Mucosa of stomach (tissue), 1 donor: ENCODE results near the gene JMJD1C.
"Not testable (repeated sequence)": the region's sequence is repeated elsewhere in the genome, so short reads cannot be mapped to it uniquely, and the experiment has no call there.

Experiments
- H3K27me3 ChIP-seq: one replicate; pipeline ENCODE4 v1.7.0; 2013; ENCODE audit warnings: mild to moderate bottlenecking, low read length; ENCODE audit not compliant: control insufficient read depth, insufficient read depth
- H3K36me3 ChIP-seq: one replicate; pipeline ENCODE4 v1.7.0; 2013; ENCODE audit warnings: low read length; ENCODE audit not compliant: control insufficient read depth, insufficient read depth
- H3K4me1 ChIP-seq: one replicate; pipeline ENCODE4 v1.7.0; 2013; ENCODE audit warnings: mild to moderate bottlenecking, low read length; ENCODE audit not compliant: control insufficient read depth, insufficient read depth
- H3K4me3 ChIP-seq: one replicate; pipeline ENCODE4 v1.7.0; 2013; ENCODE audit warnings: low read length
- H3K9ac ChIP-seq: one replicate; pipeline ENCODE4 v1.7.0; 2013; ENCODE audit warnings: mild to moderate bottlenecking, low read length, moderate library complexity
- H3K9me3 ChIP-seq: one replicate; pipeline ENCODE4 v1.7.0; 2013; ENCODE audit warnings: mild to moderate bottlenecking, low read length, moderate library complexity; ENCODE audit not compliant: control insufficient read depth
- donor health status: Pancreatic carcinoma.

JMJD1C gene

GRCh38 chr10:63383141-63383540 is 82.6 kb downstream of the JMJD1C start:
- no peaks in the 10 kb centered on the region for H3K27me3 ChIP-seq
- peaks cover 7% of the 10 kb centered on the region for H3K4me1 ChIP-seq

DNA sequence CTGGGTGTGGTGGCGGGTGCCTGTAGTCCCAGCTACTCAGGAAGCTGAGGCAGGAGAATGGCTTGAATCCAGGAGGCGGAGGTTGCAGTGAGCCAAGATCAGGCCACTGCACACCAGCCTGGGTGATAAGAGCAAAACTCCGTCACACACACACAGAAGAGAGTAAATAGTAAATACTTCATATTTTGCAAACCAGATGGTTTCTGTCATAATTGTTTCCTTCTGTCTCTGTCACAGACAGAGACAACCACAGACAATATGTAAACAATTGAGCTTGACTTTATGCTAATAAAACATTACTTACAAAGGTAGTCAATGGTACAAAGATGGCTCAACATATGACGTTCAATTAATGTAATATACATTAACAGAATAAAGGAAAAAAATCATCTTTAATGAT is 83.7 kb downstream of the JMJD1C start:
- no peaks in the 10 kb centered on the region for H3K36me3 ChIP-seq
- H3K27me3 ChIP-seq: no peaks in the 10 kb centered on the region
- no peak overlapping the region for H3K4me3 ChIP-seq
- no peak overlapping the region for H3K9ac ChIP-seq
- H3K9me3 ChIP-seq: no peaks in the 10 kb centered on the region
- H3K4me1 ChIP-seq: peaks cover 7% of the 10 kb centered on the region

More at GRCh38 chr10:63383141-63383540, 82.6 kb downstream of the JMJD1C start:
- no peaks in the 10 kb centered on the region for H3K9me3 ChIP-seq
- no peak overlapping the region for H3K9ac ChIP-seq
- H3K36me3 ChIP-seq: no peaks in the 10 kb centered on the region
- no peak overlapping the region for H3K4me3 ChIP-seq

DNA sequence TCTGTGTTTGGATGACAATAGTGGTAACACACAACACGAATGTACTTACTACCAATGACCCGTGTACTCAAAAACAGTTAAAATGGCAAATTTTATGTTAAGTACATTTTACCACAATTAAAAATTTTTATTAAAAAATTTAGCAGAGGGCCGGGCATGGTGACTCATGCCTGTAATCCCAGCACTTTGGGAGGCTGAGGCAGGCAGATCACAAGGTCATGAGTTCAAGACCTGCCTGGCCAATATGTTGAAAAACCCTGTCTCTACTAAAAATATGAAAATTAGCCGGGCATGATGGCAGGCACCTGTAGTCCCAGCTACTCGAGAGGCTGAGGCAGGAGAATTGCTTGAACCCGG is 88.5 kb downstream of the JMJD1C start:
- not testable (repeated sequence) for H3K4me1 ChIP-seq, H3K4me3 ChIP-seq, H3K9ac ChIP-seq, H3K27me3 ChIP-seq, H3K36me3 ChIP-seq, H3K9me3 ChIP-seq

DNA sequence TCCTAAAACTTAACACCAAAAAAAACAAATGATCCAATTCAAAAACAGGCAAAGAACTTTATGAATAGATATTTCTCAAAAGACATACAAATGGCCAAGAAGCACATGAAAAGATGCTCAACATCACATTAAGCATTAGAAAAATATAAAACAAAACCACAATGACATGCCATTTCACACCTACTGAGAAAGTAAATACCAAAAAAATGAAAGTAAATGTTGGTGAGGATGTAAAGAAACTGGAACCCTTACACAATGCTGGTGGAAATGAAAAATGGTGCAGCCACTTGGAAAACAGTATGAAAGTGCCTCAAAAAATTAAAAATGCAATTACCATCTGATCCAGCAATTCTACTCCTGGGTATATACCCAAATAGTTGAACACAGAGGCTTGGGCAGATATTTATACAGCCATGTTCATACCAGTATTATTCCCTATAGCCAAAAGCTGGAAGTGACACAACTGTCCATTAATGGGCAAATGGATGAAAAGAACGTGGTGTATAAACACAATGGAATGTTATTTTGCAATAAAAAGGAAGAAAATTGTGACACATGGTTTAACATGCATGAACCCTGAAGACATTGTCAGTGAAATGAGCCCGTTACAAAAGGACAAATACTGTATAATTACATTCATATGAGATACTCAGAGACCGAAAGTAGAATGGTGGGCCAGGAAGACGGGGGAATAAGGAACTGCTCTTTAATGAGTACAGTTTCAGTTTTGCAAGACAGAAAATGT is 89.0 kb downstream of the JMJD1C start:
- H3K9ac ChIP-seq: no peak overlapping the region

GRCh38 chr10:63375859-63376258 is 89.9 kb downstream of the JMJD1C start:
- Histone ChIP-seq H3K27me3 (no peaks in the 10 kb centered on the region), H3K4me3 (no peak overlapping the region), H3K9ac (no peak overlapping the region), H3K4me1 (no peaks in the 10 kb centered on the region), H3K36me3 (no peaks in the 10 kb centered on the region), H3K9me3 (no peaks in the 10 kb centered on the region)

More for the DNA sequence above, 89.0 kb downstream of the JMJD1C start:
- Histone ChIP-seq H3K4me1 (no peaks in the 10 kb centered on the region), H3K9me3 (no peaks in the 10 kb centered on the region), H3K36me3 (no peaks in the 10 kb centered on the region), H3K4me3 (no peak overlapping the region), H3K27me3 (no peaks in the 10 kb centered on the region)

- no peaks in the 10 kb centered on the region for H3K9me3 ChIP-seq
- no peak overlapping the region for H3K4me3 ChIP-seq
- no peaks in the 10 kb centered on the region for H3K27me3 ChIP-seq
- H3K36me3 ChIP-seq: no peaks in the 10 kb centered on the region
- H3K9ac ChIP-seq: no peak overlapping the region
- H3K4me1 ChIP-seq: no peaks in the 10 kb centered on the region
Observed at GRCh38 chr10:63375458-63375857, 90.3 kb downstream of the JMJD1C start.

GRCh38 chr10:63374991-63375390 is 90.8 kb downstream of the JMJD1C start:
- no peak overlapping the region for H3K9ac ChIP-seq
- H3K27me3 ChIP-seq: no peaks in the 10 kb centered on the region
- H3K36me3 ChIP-seq: no peaks in the 10 kb centered on the region
- H3K4me3 ChIP-seq: no peak overlapping the region
- no peaks in the 10 kb centered on the region for H3K4me1 ChIP-seq
- H3K9me3 ChIP-seq: no peaks in the 10 kb centered on the region

- Histone ChIP-seq H3K27me3 (no peaks in the 10 kb centered on the region), H3K9me3 (no peaks in the 10 kb centered on the region), H3K4me3 (no peak overlapping the region), H3K4me1 (no peaks in the 10 kb centered on the region), H3K36me3 (no peaks in the 10 kb centered on the region), H3K9ac (no peak overlapping the region)
Observed at GRCh38 chr10:63373176-63373575, 92.6 kb downstream of the JMJD1C start.

- H3K4me3 ChIP-seq: no peak overlapping the region
- H3K4me1 ChIP-seq: no peaks in the 10 kb centered on the region
- H3K36me3 ChIP-seq: no peaks in the 10 kb centered on the region
- no peak overlapping the region for H3K9ac ChIP-seq
- no peaks in the 10 kb centered on the region for H3K27me3 ChIP-seq
- no peaks in the 10 kb centered on the region for H3K9me3 ChIP-seq
Observed at GRCh38 chr10:63369711-63370110, 96.1 kb downstream of the JMJD1C start.

DNA sequence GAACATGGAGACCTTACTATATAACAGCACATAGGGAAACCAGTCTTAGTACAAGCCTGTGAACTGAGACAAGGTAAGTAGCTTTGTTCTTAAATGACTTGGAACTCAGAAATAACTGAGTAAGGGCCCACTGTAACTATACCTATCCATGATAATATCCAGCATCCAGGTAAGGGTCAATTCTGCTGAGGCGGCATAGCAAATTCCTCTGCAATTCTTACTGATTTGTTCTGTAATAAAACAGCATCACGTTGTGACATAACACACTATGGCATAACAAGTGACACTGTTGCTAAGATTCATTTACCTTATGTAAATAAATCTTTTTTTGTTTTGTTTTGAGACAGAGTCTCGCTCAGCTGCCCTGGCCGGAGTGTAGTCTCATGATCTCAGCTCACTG is 97.4 kb downstream of the JMJD1C start:
- H3K4me3 ChIP-seq: no peak overlapping the region
- H3K9me3 ChIP-seq: no peaks in the 10 kb centered on the region
- no peaks in the 10 kb centered on the region for H3K36me3 ChIP-seq
- H3K27me3 ChIP-seq: no peaks in the 10 kb centered on the region
- no peak overlapping the region for H3K9ac ChIP-seq
- no peaks in the 10 kb centered on the region for H3K4me1 ChIP-seq

DNA sequence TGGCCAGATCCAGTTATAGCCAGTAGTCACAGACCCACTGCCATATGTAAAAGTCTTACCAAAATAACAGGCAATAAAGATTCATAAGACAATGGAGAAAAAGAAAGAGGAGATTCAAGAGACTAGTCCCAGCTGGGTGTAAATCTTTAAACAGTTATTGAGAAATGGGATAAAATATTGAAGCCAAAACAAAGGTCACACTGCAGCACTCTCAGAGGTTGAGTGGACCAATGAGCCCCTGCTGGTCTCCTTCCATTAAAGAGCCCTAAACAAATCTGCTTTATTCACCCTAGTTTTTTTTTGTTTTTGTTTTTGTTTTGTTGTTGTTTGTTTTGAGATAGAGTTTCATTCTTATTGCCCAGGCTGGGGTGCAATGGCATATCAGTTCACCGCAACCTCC is 98.8 kb downstream of the JMJD1C start:
- H3K27me3 ChIP-seq: no peaks in the 10 kb centered on the region
- H3K9me3 ChIP-seq: no peaks in the 10 kb centered on the region
- H3K4me3 ChIP-seq: no peak overlapping the region
- no peaks in the 10 kb centered on the region for H3K36me3 ChIP-seq
- H3K9ac ChIP-seq: no peak overlapping the region
- no peaks in the 10 kb centered on the region for H3K4me1 ChIP-seq

- Histone ChIP-seq H3K9me3 (no peaks in the 10 kb centered on the region), H3K27me3 (no peaks in the 10 kb centered on the region), H3K4me1 (no peaks in the 10 kb centered on the region), H3K4me3 (no peak overlapping the region), H3K36me3 (no peaks in the 10 kb centered on the region), H3K9ac (no peak overlapping the region)
Observed at GRCh38 chr10:63365976-63366765, 99.6 kb downstream of the JMJD1C start.
